Adrenal gland (tissue), 5 donors: Measurements from ENCODE around the gene JADE2.

Source experiments
- CTCF ChIP-seq, 6 experiments: fragments of 450-650 bp in 4 of 6; fragments of 200-600 bp in 2 of 6; sonication (generic) in 1 of 6; IDR thresholded peaks; 1 replicate in 5 of 6; 2 replicates in 1 of 6; pipeline versions ENCODE4 v1.5.1 to v1.8.0; 2016 to 2021; ENCODE audit warnings: antibody characterized with exemption in 6 of 6, mild to moderate bottlenecking in 2 of 6, moderate library complexity in 1 of 6
- POLR2A ChIP-seq, 2 donors: fragments of 450-650 bp; IDR thresholded peaks; one replicate each; pipeline ENCODE4 v1.6.1; 2017; ENCODE audit warnings: antibody characterized with exemption in 2 of 2, mild to moderate bottlenecking in 2 of 2, moderate library complexity in 1 of 2
- donor health status: DM: no; HTN: no; CAD: no.

GRCh38 chr5:134606726-134607125 lies 81.3 kb downstream of the JADE2 start:
- TF ChIP-seq CTCF (IDR thresholded peaks at IDR 0.05) (no peak), POLR2A (IDR thresholded peaks at IDR 0.05) (no peak)
